Umbilical cord (tissue), 2 donors: ENCODE measurements around the gene RNF220. TPM values are rescaled to one million over a fixed set of nuclear protein-coding genes. Genes with fewer than 3 reads are reported as not detected.

Source experiments
- DNase-seq: peaks from one replicate; pipeline ENCODE4 v3.0.0-alpha.2; 2015; ENCODE audit warnings: low spot score
- total RNA-seq: library from RNA; depleted of rRNA; stranded (reverse); fragments of >200 nt; gene quantifications from one replicate; pipeline ENCODE4 v1.2.3, GENCODE V29; 2014; ENCODE audit warnings: low replicate concordance; ENCODE audit not compliant: insufficient read depth

RNF220 gene
- total RNA-seq, 1 donor from 2014 or later = 95.3 TPM

DNA sequence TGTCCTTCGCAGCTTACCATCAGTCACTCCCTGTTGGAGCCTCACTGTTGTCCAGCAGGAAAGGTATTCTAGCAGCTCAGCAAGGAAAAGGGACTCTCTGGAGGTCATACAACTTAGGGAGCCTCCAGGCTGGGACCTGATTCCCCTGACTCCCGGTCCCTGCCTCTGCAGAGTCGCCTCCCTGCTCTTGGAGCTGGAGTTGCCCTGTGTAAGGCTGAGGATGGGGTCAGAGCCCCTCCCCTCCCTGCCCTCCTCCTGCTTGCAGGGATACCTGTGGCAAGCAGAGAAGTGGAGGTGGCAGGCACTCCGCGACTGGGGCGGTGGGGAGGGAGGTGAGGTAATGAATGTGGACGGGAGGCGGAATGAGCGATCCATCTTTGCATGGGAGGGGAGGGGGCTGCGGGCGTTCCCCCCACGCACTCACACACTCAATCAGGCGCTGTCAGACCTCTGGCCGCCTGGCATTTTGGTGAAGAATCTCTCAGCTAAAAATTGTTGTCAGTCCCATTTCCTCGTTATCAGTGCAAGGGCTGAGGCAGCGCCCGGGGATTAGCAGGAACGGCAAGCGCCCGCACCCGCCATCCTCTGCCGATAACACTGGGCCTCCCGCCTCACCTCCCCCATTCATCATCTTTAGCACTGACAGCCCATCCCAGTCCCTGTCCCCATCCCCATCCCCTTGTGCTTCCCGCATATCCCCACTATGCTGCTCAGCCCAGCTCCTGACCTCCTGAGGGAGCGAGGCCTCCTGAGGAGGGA is 204.9 kb downstream of the RNF220 start:
- DNase-seq = no peak

DNA sequence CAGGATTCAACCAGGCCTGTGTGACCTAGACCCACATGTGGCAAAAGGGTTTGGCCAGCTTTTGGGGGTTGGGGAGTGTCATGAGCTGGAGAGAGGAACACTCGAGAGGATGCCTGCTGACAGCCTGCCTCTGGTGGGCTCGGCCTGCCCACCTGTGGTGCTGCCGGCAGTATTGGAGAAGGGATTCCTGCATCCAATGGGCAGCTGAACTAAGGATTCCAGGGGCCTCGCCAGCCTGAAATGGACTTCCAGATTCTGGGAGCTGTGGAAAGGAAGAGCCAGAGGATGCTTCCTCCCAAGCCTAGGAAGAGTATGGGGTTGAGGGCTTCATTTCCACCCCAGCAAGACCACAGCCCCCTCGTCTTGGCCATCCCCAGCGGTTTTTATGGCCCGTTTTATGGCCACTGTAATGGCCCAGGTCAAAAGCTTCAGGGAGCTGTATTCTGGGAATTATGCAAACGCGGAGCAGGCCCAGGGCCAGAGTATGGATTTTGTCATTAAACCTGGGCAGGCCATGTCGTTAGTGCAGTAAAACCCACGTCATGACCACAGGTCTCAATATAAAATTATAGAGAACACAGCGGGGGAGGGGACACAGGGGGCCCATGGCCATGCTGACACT is 205.6 kb downstream of the RNF220 start:
- no peak for DNase-seq

DNA sequence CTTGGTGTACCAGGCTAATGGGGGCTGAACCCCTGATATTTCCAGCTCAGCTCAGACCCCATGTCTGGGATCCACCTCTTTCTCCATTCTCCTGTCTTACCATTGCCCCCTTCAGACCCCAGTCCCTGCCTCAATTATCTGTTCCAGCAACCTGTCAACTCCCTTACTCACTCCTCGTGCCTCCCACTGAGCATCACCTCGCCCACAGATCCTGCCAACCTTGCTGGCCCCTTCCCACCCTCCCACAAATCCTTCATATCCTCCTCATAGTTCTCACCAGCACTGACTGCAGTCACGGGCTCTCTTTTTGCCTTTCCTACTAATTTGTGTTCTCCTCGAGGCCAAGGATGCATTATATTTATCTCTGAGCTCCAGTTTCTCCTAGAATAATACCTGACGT is 206.4 kb downstream of the RNF220 start:
- DNase-seq = no peak

DNA sequence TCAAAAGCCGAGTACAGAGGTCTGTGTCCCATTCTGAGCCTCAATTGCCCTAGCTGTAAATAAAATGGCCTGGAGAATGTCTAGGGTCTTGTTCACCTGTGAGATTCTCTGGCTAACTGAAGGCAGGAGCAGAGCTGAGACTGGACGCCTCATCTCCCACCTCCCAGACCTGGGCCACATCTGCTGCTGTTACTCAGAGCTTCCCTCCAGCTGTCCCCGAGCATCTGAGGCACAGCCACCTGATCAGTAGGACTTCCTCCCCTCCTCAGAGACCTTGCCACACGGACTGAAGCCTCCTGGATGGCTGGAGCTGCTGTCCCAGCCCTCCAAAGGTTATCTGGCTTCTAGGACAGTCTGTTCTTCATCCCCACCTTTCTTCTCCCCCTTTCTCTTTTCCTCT is 206.8 kb downstream of the RNF220 start:
- no peak for DNase-seq

DNA sequence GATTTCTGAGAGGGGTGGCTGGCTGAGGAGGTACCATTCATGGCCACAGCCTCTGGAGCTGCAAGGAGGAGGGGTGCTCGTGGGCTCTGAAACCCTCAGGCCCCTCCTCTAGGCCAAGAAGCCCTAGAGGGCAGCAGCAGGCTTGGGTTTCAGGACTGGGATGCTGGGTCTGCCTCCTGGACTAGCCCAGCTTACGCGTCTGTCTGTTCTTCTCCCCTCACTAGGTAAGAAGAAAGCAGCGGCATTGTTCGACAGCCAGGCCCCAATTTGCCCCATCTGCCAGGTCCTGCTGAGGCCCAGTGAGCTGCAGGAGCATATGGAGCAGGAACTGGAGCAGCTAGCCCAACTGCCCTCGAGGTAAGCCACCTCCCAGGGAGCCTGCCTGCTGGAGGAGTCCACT is 208.9 kb downstream of the RNF220 start:
- no peak for DNase-seq

DNA sequence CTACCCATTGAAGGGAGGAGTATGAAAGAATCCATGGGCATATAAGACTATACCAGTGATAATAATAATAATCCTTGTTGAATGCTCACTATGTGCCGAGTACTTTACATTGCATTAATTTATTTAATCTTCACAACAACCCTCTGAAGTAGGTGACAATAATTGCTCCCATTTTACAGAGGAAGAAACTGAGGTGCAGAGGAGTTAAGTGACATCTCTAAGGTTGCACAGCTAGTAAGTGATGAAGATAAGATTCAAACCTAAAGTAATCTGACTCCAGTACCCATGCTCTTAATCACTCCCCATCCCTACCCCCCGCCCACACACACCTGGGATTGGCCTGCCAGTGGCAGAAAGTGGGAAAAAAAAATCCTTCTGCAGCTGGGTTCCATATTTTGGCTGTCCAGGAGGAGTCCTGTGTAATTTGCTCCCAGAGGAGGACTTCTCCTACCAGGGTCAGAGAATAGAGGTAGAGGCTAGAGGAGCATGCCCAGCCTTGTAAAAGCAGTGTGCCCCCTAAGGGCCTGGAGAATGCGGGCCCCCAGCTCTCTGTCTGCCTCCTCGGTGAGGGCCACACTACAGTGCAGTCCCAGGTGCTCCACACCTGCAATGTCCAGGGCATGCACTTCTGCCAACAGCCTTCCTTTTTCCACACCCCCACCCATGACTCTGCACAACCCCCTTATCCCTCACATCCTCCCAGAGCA is 211.4 kb downstream of the RNF220 start:
- no peak for DNase-seq

DNA sequence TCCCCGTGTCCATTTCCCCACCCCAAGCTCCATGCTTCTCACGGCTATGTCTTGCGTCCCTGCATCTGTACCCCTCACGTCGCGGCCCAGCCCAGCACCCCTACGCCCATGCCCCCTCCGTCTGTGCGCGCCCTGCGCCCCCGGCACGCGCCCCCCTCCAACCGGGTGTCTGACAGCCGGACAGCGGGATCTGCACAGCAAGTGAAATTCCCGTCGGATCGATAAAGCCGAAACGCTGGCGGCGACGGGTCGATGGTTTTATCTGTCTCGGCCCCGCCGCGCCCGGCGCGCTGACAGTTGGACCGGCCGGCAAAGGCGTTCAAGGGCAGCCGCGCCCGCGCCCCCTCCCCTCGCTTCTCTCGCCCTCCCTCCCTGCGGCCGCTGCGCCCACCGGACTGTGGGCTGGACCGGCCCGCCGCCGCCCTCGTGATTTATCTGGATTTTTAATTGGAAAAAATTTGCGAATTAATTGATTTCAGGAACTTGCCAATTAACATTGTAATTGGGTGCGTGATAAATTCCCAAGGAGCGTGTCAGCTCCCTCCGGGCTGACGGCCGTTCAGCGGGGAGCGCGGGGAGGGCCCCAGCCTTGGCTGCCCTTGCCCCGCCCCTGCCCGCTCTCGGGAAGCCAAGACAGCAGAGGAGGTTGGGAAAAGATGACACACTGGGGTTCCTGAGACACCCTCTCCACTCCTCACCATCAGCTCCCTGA is 212.1 kb downstream of the RNF220 start:
- peak; percentile 42 for DNase-seq

DNA sequence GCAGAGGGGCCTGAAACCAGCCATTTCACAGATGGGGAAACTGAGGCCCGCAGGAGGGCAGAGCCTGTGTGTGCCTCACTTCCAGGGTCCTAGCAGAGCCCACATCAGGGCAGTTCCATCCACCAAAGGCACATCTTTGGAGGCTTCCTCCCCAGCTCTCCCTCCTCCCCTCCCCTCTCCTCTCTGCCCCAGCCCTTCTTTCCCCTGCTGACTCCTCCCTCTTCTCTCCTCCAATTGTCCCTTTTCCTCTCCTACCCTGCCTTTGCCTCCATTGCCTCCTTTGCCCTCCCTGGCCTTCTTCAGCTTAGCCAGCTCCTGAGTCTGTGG is 212.6 kb downstream of the RNF220 start:
- no peak for DNase-seq

DNA sequence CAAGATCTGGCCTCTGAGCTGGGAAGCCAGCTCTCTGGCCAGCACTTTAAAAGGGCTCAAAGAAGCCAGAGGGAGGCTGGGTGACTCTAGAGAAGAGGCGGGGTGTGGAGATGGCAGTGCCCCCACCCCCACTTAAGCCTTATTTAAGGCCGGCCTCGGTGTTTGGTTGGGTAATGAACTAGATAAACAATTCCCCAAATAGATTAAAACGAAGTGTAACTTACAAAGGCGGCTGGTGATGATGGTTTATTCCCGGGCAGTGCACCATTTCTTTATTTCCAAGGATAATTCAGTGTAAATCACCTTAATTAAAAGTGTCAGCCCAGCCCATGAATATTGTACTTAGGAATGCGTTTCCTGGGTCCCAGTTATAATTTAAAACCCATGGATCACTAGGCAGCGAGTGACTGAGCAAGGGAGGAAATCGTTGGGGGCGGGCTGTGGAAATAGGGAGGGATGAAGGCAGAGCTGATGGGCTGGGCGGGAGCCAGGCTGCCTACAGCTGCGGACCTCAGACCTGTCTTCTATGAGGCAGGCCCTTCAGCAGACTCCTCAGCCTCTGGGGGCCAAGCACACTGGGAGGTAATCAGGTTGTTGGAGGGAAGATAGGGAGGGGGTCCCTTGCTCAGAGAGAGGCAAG is 214.3 kb downstream of the RNF220 start:
- DNase-seq = peak; percentile 23

DNA sequence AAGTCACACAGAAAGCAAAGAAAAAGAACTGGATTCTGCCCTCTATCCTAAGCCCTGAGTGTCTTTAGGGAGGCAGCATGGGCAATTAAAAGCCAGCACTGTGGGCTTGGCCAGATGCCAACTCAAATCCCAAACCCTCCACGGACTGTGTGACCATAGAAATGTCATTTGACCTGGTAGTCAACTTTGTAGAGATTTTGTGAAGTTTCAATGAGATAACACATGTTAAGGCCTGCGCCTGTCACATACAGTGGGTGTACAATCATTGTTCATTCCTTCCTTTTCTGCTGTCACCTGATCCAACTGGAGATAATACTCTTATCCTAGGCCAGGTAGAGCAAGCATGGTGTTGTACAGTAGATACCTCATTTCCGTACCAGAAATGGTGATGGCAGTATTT is 215.0 kb downstream of the RNF220 start:
- no peak for DNase-seq

DNA sequence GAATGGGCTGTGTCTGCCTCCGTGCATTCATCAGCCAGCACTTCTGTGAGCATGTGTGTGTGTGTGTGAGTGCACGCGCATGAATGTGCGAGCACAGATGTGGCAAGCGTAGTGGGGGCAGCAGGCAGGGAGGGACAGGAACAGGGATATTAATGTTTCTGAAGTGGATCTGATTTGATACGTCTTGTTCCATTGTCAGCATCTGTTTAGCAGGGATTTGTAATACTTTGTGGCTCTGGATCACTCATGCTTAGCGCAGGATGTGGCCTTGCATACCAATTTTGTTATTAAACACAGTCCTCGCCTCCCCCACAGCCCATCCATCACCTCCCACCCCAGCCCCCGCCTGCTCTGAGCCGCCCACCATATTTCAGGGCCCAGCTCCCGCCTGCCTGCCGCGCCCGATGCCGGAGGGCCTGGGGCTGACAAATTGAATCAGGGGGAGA is 216.8 kb downstream of the RNF220 start:
- DNase-seq = no peak

DNA sequence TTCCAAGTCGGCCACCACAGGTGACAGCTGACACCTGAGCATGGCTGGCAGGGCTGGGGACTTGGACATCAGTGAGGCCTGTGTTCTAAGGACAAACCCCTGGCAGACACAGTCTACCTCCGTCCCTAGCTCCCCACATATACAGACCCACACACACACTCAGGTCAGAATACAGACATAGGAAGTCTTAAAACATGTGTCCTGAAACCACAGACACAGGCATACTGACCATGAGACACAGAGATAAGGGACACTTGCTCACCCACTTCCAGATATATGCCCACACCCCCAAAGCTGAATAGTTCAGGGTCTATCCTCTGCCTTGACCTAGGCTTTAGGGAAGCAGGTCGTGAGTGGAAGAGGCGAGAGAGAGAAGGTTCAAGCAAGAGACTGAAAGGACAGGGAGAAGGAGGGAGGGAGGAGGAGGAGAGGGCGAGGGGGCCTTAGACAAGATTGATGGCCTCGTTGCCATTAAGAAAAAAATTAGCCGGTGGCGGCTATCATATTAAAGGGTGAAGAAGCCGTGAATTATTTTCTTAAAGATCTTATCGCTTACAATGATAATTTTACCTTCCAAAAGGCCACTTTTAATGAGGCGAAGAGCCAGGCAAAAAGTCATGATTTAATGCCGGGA is 219.3 kb downstream of the RNF220 start:
- no peak for DNase-seq

DNA sequence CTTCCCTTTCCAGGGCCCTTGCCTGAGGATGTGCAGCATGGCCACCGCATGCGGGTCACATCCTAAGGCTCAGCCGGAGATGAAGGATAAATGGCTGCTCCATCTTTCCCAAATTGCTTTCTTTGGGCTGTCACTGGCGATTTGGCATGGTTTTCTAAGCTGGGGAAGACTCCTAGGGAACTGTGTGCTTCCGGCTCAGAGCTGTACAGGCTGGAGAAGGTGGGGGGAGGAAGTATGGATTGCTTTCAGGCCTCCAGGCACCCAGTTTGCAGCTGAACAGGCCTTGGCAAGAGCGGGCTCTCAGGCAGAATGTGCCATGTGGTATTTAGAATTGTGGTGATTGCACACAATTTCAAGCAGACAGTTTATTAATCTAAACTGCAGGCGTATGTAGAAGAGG is 220.3 kb downstream of the RNF220 start:
- DNase-seq = no peak

DNA sequence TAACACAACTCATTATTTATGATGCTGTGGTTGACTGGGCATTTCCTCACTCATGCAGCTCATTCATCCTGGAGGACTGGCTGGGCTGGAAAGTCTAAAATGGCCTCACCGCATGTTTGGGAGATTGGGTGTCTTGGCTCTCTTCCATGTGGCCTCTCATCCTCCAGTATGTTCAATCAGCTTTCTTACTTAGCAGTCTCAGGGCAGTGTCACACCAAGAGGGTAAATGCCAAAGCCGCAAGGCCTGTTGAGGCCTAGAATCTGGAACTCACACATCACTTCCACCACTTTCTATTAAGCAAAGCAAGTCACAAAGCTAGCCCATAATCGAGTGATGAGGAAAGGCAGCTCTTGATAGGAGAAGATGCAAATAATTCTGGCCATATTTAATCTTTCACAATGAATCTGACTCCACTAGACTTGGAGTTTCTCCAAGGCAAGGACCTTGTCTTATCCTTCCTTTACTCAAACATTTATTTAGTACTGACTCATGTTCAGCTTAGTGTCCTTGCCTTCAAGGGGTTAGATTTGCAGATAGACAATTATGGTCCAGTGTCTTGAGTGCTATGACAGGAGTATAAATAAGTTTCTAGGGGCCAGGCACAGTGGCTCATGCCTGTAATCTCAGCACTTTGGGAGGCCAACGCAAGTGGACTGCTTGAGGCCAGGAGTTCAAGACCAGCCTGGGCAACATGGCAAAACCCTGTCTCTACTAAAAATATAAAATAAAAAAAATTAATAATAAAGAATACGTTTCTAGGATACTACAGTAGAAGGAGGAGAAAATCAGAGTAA is 224.1 kb downstream of the RNF220 start:
- no peak for DNase-seq

DNA sequence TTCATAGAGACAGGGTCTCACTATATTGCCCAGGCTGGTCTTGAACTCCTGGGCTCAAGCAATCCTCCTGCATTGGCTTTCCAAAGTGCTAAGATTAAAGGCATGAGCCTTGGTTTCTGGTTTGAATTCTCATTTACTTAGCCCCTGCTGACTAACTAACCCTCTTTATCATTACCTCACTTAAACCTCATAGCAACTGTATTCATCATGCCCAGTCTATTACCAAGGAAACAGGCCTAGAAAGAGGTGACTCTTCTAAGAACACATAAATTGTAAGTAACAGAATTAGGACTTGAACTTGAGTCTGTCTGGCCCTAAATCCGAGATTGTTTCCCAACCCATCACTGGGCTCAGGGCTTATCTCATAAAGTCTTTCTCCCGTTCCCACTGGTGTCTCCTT is 225.1 kb downstream of the RNF220 start:
- no peak for DNase-seq

DNA sequence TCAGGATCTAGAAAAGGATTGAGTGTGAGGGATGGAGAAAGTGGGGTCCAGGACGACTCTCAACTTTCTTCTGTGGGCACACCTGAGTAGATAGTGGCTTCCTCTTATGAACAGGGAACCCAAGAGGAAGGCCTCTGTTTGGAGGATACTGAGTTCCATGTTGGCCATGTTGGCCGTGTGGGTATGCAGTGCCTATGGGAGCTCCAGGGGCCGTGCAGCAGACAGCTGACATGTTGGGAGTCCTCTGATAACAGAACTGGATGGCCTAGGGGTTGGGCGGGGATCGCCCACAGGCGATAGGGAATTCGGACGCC is 226.2 kb downstream of the RNF220 start:
- DNase-seq = no peak

DNA sequence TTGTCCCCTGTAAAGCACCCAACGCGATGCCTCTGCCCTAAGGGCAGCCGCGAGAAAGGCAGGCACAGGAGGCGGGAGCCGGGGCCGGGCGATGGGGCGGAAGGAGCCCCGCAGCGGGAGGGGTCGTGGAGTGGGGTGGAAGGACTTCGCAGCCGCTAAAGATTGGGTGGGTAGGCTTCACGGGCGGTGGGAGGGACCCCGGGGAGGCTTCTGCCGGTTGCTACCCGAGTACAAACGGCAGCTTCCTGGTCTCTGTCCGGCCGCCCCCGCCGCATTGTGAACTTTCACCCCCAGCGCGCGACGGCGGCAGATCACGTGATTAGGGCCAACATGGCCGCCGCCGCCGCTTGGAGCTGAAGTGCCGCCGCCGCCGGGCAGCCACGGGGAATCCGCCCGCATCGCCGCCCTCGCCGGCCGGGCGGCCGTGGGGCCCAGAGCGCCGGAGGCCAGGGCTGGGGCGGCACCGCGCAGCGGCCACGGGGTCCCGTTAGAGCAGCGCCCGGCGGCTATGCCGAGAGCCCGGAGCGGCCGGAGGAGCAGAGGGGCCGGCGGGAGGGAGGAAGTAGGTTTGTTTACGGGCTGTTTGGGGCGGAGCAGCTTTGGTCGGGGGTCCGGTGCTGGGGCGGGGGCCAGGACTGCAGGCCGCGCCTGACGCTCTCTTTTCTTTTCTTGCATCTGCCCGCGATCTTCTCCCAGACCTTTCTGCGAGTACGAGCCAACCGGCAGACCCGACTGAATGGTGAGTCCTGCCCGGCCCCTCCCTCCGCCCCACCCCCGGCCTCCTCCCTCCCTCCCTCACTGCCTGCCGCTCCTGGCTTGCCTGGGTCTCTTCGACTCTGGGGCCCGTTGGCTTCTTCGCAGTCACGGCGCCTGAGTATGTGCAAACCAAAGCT is 226.8 kb downstream of the RNF220 start:
- DNase-seq = peak; percentile 92

DNA sequence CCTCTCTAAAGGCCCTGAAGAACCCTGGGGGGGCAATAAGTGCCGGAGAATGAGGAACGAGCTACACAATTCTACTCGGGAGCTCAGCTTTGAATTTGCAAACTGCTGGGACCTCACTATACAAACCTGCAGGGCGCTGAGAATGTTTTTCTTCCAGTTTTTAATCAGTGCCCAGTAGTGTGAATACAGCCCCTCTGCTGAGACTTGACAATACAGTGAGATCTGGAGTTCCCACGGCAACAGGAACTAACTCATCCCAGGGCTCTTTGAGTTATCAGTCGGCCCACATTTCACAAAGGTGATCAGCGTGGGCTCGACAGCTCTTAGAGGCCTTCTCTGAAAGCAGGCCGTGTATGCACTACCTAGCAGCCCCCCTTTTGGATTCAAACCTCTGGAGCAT is 227.5 kb downstream of the RNF220 start:
- DNase-seq = no peak

DNA sequence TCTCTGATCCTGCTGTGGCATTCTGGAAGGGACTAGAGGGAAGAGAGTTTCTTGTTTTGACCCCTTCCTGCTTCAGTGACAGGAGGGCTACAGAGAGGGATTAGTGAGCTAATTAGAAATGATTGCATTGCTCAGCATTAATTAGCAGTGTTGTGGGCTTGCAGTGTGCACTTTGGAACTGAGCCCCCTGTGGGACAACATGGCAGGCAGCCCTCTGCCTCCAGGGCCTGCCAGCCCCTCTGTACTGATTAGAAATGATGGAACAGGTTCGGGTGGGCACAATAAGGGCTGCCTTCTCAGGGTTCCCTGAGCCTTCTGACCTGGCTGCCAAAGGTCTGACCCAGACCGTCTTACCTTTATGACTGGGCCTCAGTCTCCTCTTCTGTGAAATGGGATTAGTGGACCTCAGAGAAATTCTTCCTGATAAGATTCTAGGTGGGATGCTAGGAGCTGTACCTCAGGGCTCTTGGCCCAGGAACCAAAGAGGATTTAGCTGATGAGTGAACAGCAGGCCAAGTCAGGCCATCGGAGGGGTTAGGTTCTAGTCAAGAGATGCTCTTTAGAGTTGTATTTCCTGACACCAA is 229.6 kb downstream of the RNF220 start:
- no peak for DNase-seq
